Naive thymus-derived CD4-positive, alpha-beta T cell (primary cell): Measurements from ENCODE around the gene TMA7B. TPM values are rescaled to one million over a fixed set of nuclear protein-coding genes. Genes with fewer than 3 reads are reported as not detected.
A peak's percentile ranks its signal among the peaks of the same experiment; 100 is the strongest.

Experiments
- ATAC-seq: fragments of 150-1000 bp; cut with Tn5 transposase; 2 replicates; pipeline ENCODE4 v1.10.0; 2021; ENCODE audit warnings: mild to moderate bottlenecking, moderate library complexity
- CTCF ChIA-PET: fragments of 350-600 bp; sonication (Branson Sonifier 250); formaldehyde crosslinking; loops from one replicate; lab custom pipeline; 2021; ENCODE audit warnings: antibody characterized with exemption; lab: Charles Lee
- POLR2A ChIA-PET: fragments of 350-600 bp; sonication (Branson Sonifier 250); formaldehyde crosslinking; loops from one replicate; lab custom pipeline; 2021; ENCODE audit warnings: antibody characterized with exemption, inconsistent platforms; lab: Charles Lee
- DNase-seq, 9 donors: peaks; one replicate each; pipeline versions ENCODE4 v3.0.0 to v3.0.0-alpha.2; 2020 to 2022; ENCODE audit warnings: mixed read lengths in 1 of 9
- H3K27ac ChIP-seq: one replicate; pipeline ENCODE4 v1.7.0; 2013; ENCODE audit warnings: mild to moderate bottlenecking, low read depth, low read length, moderate library complexity
- H3K27me3 ChIP-seq, 2 donors: one replicate each; pipeline ENCODE4 v1.7.0; 2013; ENCODE audit warnings: low read length in 2 of 2, mild to moderate bottlenecking in 2 of 2, moderate library complexity in 2 of 2; ENCODE audit not compliant: control insufficient read depth in 2 of 2, insufficient read depth in 2 of 2
- H3K36me3 ChIP-seq, 3 experiments: 1 replicate in 2 of 3; 2 replicates in 1 of 3; pipeline ENCODE4 v1.7.0; 2013; ENCODE audit warnings: low read length in 3 of 3, mild to moderate bottlenecking in 3 of 3, moderate library complexity in 1 of 3; ENCODE audit not compliant: insufficient read depth in 3 of 3, control insufficient read depth in 2 of 3
- H3K4me1 ChIP-seq, 2 donors: one replicate each; pipeline ENCODE4 v1.7.0; 2013; ENCODE audit warnings: low read length in 2 of 2, mild to moderate bottlenecking in 2 of 2, moderate library complexity in 1 of 2; ENCODE audit not compliant: control insufficient read depth in 2 of 2, insufficient read depth in 2 of 2
- H3K4me3 ChIP-seq: 2 replicates; pipeline ENCODE4 v1.7.0; 2013; ENCODE audit warnings: mild to moderate bottlenecking, low read length
- H3K9me3 ChIP-seq, 3 experiments: 1 replicate in 2 of 3; 2 replicates in 1 of 3; pipeline ENCODE4 v1.7.0; 2013; ENCODE audit warnings: low read length in 3 of 3; ENCODE audit not compliant: control insufficient read depth in 2 of 3
- H3K27ac Mint-ChIP-seq, 9 donors: one replicate each; pipeline ENCODE4 v1.8.0; 2020 to 2022; ENCODE audit warnings: mixed read lengths in 9 of 9, mild to moderate bottlenecking in 8 of 9, moderate library complexity in 5 of 9, inconsistent platforms in 2 of 9
- H3K27me3 Mint-ChIP-seq, 5 donors: one replicate each; pipeline ENCODE4 v1.8.0; 2021 to 2022; ENCODE audit warnings: mixed read lengths in 5 of 5, mild to moderate bottlenecking in 1 of 5
- H3K36me3 Mint-ChIP-seq, 5 donors: one replicate each; pipeline ENCODE4 v1.8.0; 2020 to 2022; ENCODE audit warnings: mixed read lengths in 5 of 5, mild to moderate bottlenecking in 3 of 5, inconsistent platforms in 1 of 5
- H3K4me1 Mint-ChIP-seq, 7 donors: one replicate each; pipeline ENCODE4 v1.8.0; 2020 to 2022; ENCODE audit warnings: mixed read lengths in 7 of 7, mild to moderate bottlenecking in 3 of 7, inconsistent platforms in 1 of 7
- H3K4me3 Mint-ChIP-seq, 10 donors: one replicate each; pipeline ENCODE4 v1.8.0; 2020 to 2022; ENCODE audit warnings: mild to moderate bottlenecking in 10 of 10, mixed read lengths in 10 of 10, moderate library complexity in 6 of 10, inconsistent platforms in 2 of 10
- H3K9me3 Mint-ChIP-seq, 11 donors: one replicate each; pipeline ENCODE4 v1.8.0; 2020 to 2022; ENCODE audit warnings: mixed read lengths in 11 of 11, mild to moderate bottlenecking in 4 of 11, inconsistent platforms in 1 of 11, moderate library complexity in 1 of 11
- intact Hi-C, 2 donors: fragments of 100-400 bp; cut with micrococcal nuclease; formaldehyde crosslinking; loops; one replicate each; pipeline ENCODE4 v1.15.1; 2023
- polyA plus RNA-seq, 2 donors: library from polyadenylated mRNA; unstranded; fragments of 300-500 nt; fragmentation: Illumina TruSeq; gene quantifications; one replicate each; pipeline ENCODE4 v1.2.3, GENCODE V29; 2021
- total RNA-seq, 6 experiments: library from RNA in 5 of 6; stranded (reverse) in 5 of 6; gene quantifications; 1 replicate in 5 of 6; 2 replicates in 1 of 6; pipeline ENCODE4 v1.2.3 and lab custom pipeline; 2021 to 2026

Gene TMA7B
- total and polyA plus RNA-seq, 7 experiments from 2014 or later, result 2.6 to 12.8 (median 9.2) TPM

DNA sequence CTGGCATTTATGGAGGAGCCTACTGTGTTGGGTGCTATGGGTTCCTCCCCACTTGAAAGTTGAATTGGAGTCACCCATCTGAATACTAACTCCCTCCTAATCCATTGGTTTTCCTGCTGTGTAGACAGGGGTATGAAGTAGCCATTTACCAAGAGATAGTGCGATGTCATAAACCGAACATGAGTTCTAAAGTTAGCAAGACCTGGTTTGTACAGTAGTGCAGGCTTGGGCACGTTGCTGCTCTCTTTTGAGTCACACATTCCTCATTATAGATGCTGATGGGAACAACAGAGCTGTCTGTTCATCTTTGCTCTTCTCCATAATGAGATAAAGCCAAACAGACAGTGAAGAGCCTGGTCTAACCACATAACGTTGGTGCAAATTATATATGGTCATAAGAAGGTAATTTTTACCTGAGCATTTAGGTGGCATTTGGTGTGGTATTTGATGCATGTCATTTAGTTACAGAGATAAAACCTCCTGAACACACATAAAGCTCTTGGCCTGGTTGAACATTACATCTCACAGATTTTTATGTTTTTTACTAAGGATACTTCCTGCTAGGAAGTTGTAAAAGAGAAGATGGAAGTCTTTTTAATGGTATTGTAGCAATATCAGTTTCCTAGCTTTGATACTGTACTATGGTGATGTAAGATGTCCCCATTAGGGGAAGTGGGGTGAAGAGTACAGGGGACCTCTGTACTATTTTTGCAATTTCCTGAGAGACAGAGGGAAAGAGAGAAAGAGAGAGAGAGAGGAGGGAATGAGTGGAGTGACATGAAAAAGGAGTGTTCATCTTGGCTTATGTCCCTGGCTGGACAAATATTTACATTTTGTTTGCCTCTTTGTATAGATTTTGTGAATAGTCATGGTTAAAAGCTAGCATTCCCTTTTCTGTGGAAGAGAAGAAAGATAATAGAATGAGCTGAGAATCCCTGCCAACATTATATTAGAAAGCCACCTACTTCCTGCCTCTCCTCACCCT is 31.4 kb upstream of the TMA7B start:
- peak overlapping the region; percentile 68 for H3K4me3 ChIP-seq
- no peak for ATAC-seq

DNA sequence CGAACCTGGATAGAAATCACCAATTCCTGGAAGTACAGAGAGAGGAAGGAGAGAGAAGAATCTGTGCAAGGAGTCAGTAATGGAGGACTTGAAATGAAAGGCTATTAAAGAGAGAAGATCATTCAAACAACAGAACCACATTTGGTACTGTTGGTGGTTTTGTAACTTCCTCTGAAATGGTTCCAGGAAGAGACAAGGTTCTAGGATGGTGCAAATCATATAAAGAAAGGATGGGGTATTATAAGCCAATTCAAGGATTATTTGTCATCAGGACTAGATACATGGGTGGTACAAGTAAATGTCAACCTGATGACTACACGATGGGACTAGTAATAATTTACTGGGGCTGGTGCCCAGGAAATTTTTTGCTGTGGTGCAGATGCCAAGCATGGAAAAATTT is 28.9 kb upstream of the TMA7B start:
- peak overlapping the region; percentile 12 for H3K4me3 ChIP-seq
- Mint-ChIP-seq H3K27me3 (no peaks in the 10 kb centered on the region), H3K4me1 (peaks cover 34 to 46% (median 41%) of the 10 kb centered on the region in 7 donors), H3K9me3 (no peaks in the 10 kb centered on the region), H3K4me3 (no peak overlapping the region), H3K36me3 (peaks cover 5 to 35% (median 13%) of the 10 kb centered on the region in 5 donors), H3K27ac (no peak overlapping the region)
- peaks cover 90 to 94% of the 10 kb centered on the region in 2 donors for H3K4me1 ChIP-seq
- H3K27me3 ChIP-seq, result no peaks in the 10 kb centered on the region
- intact Hi-C loops, result loop anchor here (1.0 to 5.0 kb wide), 3 partner anchors 9 to 159 kb away; no protein-coding TSS in a partner anchor
- ChIA-PET POLR2A (interaction anchor here (0.9 to 11.4 kb wide), 2 partner anchors 20 to 32 kb away, joined by 4 to 350 read pairs; no protein-coding TSS in a partner anchor), CTCF (no interaction called here)
- no peaks in the 10 kb centered on the region for H3K36me3 ChIP-seq
- no peak for DNase-seq
- no peaks in the 10 kb centered on the region for H3K9me3 ChIP-seq
- ATAC-seq, result no peak
- H3K27ac ChIP-seq, result peak overlapping the region; percentile 79

More for the DNA sequence above, 31.4 kb upstream of the TMA7B start:
- no peaks in the 10 kb centered on the region for H3K9me3 ChIP-seq
- peak overlapping the region; percentile 78 for H3K27ac ChIP-seq
- H3K9me3 Mint-ChIP-seq, result no peaks in the 10 kb centered on the region
- H3K27me3 ChIP-seq, result no peaks in the 10 kb centered on the region
- no peak for DNase-seq
- H3K36me3 ChIP-seq, result no peaks in the 10 kb centered on the region
- H3K27me3 Mint-ChIP-seq, result no peaks in the 10 kb centered on the region
- H3K4me1 Mint-ChIP-seq, result peaks cover 37 to 48% (median 40%) of the 10 kb centered on the region in 7 donors
- H3K36me3 Mint-ChIP-seq, result peaks cover 5 to 38% (median 16%) of the 10 kb centered on the region in 5 donors
- intact Hi-C loops, result no loop called here
- H3K27ac Mint-ChIP-seq, result no peak overlapping the region
- H3K4me1 ChIP-seq, result peaks cover 90 to 94% of the 10 kb centered on the region in 2 donors
- ChIA-PET POLR2A (interaction anchor here (0.6 to 11.4 kb wide), 9 partner anchors 8 to 70 kb away, joined by 3 to 350 read pairs (median 5); no protein-coding TSS in a partner anchor), CTCF (interaction anchor here (0.6 to 1.5 kb wide), 5 partner anchors 10 to 510 kb away, joined by 3 to 4 read pairs (median 3); no protein-coding TSS in a partner anchor)
- H3K4me3 Mint-ChIP-seq, result no peak overlapping the region

DNA sequence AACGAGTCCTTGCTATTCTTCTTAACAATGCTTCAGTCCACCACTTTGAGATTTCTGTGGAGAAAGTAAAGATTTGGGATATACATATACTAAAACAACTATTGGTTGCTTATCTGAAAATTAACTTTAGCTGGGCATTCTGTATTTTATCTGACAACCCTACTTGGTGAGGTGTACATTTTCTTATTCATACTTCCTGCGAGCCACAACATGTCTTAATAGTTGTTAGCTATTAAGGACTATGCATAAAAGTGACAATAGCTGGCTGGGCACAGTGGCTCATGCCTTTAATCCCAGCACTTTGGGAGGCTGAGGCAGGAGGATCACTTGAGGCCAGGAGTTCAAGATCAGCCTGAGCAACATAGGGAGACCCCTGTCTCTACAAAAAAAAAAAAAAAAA is 28.0 kb upstream of the TMA7B start:
- Histone ChIP-seq H3K9me3 (no peaks in the 10 kb centered on the region), H3K4me1 (peaks cover 96 to 97% of the 10 kb centered on the region in 2 donors), H3K27ac (peak overlapping the region; percentile 79), H3K36me3 (no peaks in the 10 kb centered on the region), H3K4me3 (no peak overlapping the region), H3K27me3 (no peaks in the 10 kb centered on the region)
- ChIA-PET CTCF (interaction anchor here (0.9 to 1.7 kb wide), 5 partner anchors 8 to 33 kb away, joined by 3 to 9 read pairs (median 6); no protein-coding TSS in a partner anchor), POLR2A (interaction anchor here (0.6 to 4.4 kb wide), 11 partner anchors 10 to 32 kb away, joined by 3 to 64 read pairs (median 13); partner anchors contain the start of gene GRAP2)
- peaks cover 5 to 37% (median 9%) of the 10 kb centered on the region in 5 donors for H3K36me3 Mint-ChIP-seq
- H3K9me3 Mint-ChIP-seq, result peaks cover 0 to 1% (median 0%) of the 10 kb centered on the region in 11 donors
- H3K4me1 Mint-ChIP-seq, result peaks cover 41 to 51% (median 46%) of the 10 kb centered on the region in 7 donors
- intact Hi-C loops, result loop anchor here in 1 of 2 donors (5.0 kb wide), 1 partner anchor 160 kb away; no protein-coding TSS in a partner anchor
- DNase-seq (no peak), ATAC-seq (no peak)
- H3K4me3 Mint-ChIP-seq, result peak overlapping the region in 2 of 10 donors; percentile 58 to 68
- no peaks in the 10 kb centered on the region for H3K27me3 Mint-ChIP-seq
- H3K27ac Mint-ChIP-seq, result peak overlapping the region in 2 of 9 donors; percentile 67 to 80

- peak overlapping the region; percentile 22 for H3K4me3 ChIP-seq
Measured at GRCh38 chr22:39932918-39933649, 27.1 kb upstream of the TMA7B start.

GRCh38 chr22:39933741-39934140 is 26.5 kb upstream of the TMA7B start:
- intact Hi-C loops, result loop anchor here (1.0 to 5.0 kb wide), 4 partner anchors 7 to 161 kb away; partner anchors contain the start of gene GRAP2 (in 1 of the 2)
- peak overlapping the region; percentile 53 to 98 (median 80) for H3K4me3 Mint-ChIP-seq
- POLR2A ChIA-PET, result interaction anchor here (0.6 to 4.4 kb wide), 14 partner anchors 8 to 399 kb away, joined by 3 to 64 read pairs (median 10); partner anchors contain the start of gene GRAP2
- H3K4me1 ChIP-seq, result peaks cover 95 to 97% of the 10 kb centered on the region in 2 donors
- H3K27ac Mint-ChIP-seq, result peak overlapping the region in 6 of 9 donors; percentile 81 to 99 (median 97)
- no peaks in the 10 kb centered on the region for H3K27me3 Mint-ChIP-seq
- no peaks in the 10 kb centered on the region for H3K9me3 ChIP-seq
- ATAC-seq (no peak), DNase-seq (peak in 3 of 9 donors; percentile 34 to 44 (median 40))
- CTCF ChIA-PET, result interaction anchor here (0.6 to 1.7 kb wide), 14 partner anchors 10 to 1355 kb away, joined by 3 to 9 read pairs (median 3); no protein-coding TSS in a partner anchor
- H3K4me3 ChIP-seq, result peak overlapping the region; percentile 30
- no peaks in the 10 kb centered on the region for H3K36me3 ChIP-seq
- peaks cover 49 to 62% (median 61%) of the 10 kb centered on the region in 7 donors for H3K4me1 Mint-ChIP-seq
- peak overlapping the region; percentile 79 for H3K27ac ChIP-seq
- H3K36me3 Mint-ChIP-seq, result peaks cover 0 to 22% (median 0%) of the 10 kb centered on the region in 5 donors
- H3K9me3 Mint-ChIP-seq, result peaks cover 0 to 1% (median 0%) of the 10 kb centered on the region in 11 donors
- no peaks in the 10 kb centered on the region for H3K27me3 ChIP-seq

More at GRCh38 chr22:39932918-39933649, 27.1 kb upstream of the TMA7B start:
- ChIA-PET POLR2A (interaction anchor here (0.6 to 4.4 kb wide), 17 partner anchors 10 to 1684 kb away, joined by 3 to 64 read pairs (median 5); partner anchors contain the start of gene GRAP2), CTCF (interaction anchor here (0.7 to 1.7 kb wide), 13 partner anchors 9 to 127 kb away, joined by 3 to 9 read pairs (median 3); no protein-coding TSS in a partner anchor)
- Mint-ChIP-seq H3K36me3 (peaks cover 0 to 28% (median 2%) of the 10 kb centered on the region in 5 donors), H3K27me3 (no peaks in the 10 kb centered on the region), H3K27ac (peak overlapping the region in 6 of 9 donors; percentile 81 to 99 (median 97)), H3K4me1 (peaks cover 50 to 55% (median 55%) of the 10 kb centered on the region in 7 donors), H3K4me3 (peak overlapping the region; percentile 53 to 98 (median 80)), H3K9me3 (peaks cover 0 to 1% (median 0%) of the 10 kb centered on the region in 11 donors)
- intact Hi-C loops, result loop anchor here (1.0 to 5.0 kb wide), 3 partner anchors 12 to 161 kb away; partner anchors contain the start of gene GRAP2 (in 1 of the 2)
- H3K36me3 ChIP-seq, result no peaks in the 10 kb centered on the region
- ATAC-seq (peak; percentile 71), DNase-seq (peak in 5 of 9 donors; percentile 40 to 56 (median 52))
- H3K9me3 ChIP-seq, result no peaks in the 10 kb centered on the region
- H3K27ac ChIP-seq, result peak overlapping the region; percentile 79
- no peaks in the 10 kb centered on the region for H3K27me3 ChIP-seq
- H3K4me1 ChIP-seq, result peaks cover 95 to 96% of the 10 kb centered on the region in 2 donors
